GM15510 (cell line): Measurements from ENCODE around the gene TDRD12.

ENCODE experiments used
- POLR2A ChIP-seq: IDR thresholded peaks from 3 replicates; pipeline ENCODE4 v1.6.1; 2011; ENCODE audit warnings: borderline replicate concordance; ENCODE audit not compliant: insufficient read length; ENCODE audit errors: extremely low read depth

Gene TDRD12

DNA sequence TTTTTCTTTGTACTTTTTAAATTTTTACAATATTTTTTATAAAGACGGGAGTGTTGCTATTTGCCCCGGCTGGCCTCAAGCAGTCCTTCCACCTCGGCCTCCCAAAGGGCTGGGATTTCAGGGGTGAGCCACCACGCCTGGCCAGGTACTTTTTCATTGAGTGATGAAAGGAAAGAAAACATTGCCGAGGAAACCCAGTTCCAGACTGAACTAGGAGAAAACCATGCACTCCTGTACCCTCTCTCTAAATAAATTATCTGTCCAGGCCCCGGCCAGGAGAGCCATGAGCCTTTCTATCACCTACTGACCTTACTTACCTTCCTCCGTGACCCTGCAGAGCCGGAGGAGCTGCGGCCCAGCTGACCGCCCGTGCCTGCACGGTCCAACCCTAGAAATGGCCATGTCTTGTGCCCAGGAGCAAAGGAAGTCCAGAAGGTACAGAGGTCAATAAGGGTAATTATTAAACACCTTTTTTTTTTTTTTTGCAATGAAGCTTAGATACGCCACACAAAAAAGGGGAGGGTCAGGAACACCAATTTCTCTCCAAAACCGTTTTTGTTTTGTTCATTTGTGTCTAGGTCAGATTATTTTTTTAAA, 149.9 kb downstream of the TDRD12 start, which contains the start of gene SLC7A9:
Gene SLC7A9 (minus strand): TSS at position 399 of the 597 bp plus-strand sequence. CDS start 1,233 bp downstream, outside the sequence.
- TF ChIP-seq POLR2A = no peak

DNA sequence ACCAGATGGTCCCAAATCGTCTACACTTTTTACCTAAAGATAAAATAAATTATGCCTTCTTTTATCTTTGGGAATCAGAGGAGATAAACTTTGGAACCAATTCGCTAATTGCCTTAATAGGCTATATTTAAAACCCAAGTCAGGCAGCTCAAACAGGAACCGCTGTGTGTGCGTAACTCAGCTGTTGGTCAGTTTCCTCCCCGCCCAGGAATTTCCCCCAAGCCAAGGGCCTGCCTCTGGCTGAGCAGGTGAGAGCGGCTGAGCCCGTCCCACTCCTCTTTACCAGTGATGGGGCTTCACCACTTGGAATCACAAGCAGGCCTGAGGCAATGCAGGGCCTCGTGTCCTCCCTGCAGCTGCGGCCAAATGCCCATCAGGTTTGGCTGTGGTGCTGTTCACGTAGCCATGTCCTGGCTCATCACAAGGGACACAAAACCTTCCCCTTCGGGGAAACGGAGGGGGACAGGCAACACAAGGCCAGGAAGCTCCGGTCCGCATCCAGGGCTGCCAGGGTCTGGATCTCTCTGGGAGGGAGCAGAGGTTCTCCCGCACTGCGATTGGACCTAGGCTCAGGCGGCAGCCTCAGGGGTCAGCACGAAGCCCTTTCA, 150.5 kb downstream of the TDRD12 start:
- no peak for TF ChIP-seq POLR2A

DNA sequence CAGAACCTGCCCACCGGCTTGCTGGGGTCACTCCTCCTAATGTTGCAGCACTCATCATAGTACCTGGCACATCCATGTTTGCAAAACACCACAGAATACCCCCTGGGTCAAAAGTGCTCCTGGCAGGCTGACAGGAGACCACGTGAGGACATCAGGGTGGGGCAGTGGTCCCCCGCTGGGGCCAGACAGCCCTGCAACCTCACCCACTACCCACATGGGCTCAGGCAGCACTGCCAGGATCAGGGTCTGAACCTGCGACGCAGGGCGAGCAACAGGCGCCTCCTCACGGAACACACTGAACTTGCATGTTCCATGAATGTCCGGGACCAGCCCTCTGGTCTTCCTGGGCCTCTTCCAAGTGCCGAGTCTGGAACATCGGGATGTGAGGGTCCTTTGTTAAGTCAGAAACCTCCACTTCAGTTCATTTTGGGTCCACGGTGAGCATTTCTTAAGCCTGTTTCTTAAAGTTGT, 151.4 kb downstream of the TDRD12 start:
- TF ChIP-seq POLR2A = no peak

DNA sequence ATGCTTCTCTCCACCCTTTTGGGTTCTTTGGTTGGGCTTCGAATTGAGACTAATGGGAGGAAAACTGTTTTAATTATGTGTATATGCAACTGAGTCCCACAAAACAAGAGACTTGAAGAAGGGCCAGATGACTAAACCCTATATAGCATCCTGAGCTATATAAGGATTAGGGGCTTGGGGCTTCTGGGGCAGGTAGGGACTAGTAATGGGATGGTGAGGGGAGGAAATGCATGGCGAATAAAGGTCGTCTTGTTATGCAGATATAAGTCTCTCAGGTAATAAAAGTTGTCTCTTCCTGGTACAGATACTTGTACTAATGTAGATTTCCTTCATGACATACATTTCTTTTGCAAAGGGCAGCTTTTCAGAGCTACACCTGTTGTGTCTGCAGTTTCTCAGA, 152.8 kb downstream of the TDRD12 start:
- TF ChIP-seq POLR2A = no peak

DNA sequence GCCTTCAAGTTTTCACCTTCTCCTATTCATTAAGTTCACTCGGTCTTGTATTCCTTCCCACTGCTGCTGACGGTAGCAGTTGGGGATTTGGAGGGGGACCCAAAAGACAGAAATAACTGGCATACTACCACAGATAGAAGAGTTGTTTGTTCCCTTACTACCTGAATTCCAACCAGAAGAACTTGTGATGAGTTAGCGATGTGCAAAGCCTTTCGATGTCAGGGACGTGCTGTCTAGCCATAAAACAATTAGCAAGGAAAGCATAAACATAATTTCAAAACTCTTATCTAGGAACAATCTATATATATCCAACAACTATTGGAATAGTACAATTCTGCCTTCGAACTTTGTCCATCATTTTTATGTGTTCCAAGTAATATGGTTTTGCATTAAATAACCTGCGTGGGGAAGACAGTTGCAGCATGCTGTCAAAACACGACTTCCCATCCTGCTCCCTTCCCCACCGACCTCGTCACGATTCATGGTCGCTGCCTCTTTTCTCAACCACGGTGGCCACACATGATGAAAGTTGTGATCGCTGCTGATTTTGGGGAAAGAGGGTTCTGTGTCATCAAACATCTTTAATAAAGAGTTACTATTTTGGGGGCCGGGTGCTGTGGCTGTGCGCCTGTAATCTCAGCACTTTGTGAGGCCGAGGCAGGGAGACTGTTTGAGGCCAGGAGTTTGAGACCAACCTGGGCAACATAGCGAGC, 153.8 kb downstream of the TDRD12 start:
- no peak for TF ChIP-seq POLR2A

DNA sequence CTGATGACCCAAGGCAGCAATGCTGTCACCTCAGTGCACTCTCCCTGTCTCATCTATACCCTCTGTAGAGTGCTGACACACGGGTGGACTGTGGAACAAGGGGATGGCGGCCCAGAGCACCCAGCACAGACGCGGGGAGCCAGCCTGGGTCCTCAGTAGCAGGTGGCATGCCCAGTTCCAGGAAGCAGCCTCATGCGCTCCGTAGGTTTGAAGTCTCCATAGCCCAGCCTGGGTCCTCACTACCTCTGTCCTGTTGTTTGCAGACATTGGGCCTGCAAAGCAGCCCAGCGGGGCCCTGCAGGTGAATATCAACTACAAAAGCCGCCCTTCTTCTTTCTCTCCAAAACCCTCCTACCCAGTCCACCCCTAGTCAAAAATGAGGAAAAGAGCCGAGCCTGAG, 155.0 kb downstream of the TDRD12 start:
- no peak for TF ChIP-seq POLR2A

DNA sequence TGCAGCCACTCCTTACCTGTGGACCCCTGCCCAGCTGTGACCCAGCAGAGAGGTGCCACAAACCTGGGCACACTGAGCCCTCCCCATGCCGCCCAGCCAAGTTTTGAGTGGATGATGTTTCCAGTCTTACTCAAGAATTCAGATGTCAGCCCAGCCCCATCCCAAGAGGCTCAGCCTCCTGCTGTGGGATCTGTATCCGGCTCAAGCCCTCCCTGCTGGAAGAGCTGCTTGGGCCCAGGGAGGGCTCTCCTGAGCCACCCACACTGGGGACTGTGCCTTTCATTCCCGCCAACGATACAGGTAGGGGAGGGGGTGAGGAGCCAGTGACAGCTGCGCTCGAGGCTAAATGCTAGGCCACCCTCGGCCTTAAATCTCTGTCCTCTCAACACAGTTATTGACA, 155.9 kb downstream of the TDRD12 start:
- no peak for TF ChIP-seq POLR2A

DNA sequence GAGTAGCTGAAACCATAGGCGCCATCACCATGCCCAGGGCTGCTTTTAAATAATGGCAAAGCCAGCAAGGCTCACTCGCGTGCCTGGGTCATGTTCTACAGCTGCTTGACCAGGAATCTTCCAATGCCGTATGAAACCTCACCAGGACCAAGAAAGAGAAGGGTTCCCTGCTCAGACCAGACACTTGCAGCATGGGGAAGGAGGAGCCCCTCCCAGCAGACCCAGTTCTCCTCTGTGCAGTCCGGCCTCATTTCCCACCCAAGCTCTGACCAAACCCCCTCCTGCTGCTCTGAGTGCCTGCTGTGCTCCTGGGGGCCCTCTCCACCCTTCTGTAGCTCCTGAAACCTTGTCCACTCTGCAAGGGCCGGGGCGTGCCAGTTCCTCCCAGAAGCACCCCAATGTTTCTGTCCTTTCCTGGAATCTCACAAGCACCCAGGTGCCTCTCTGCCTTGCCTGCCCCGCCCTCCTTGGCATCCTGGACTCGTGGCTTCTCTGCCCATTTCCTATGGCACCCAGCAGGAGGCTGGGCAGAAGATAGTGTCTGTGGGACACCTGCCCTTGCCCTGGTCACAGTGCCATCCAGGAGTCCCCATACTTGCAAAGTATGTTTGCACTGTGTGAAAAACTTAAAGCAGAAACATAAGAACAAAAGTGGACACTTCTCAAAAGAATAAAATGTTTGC, 156.8 kb downstream of the TDRD12 start:
- TF ChIP-seq POLR2A = no peak

DNA sequence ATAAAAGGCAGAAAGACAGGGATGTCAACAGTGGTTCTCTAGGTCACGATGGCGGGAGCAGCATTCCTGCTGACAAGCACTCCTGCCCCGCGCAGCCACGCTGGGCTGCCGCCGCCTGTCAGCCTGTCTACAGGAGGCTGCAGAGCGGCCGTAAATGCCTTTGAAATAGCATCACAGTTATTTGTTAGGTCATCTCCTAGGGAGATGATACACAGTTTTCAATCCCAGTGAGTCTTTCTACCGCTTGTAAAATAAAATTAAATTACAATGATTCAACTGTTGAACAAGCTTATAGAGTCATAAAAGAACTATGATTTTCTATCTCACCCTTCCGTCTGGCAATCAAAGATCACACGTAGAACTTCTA, 157.3 kb downstream of the TDRD12 start:
- no peak for TF ChIP-seq POLR2A
